ENCODE results near the gene ASNSD1.

The ASNSD1 gene

GRCh38 chr2:189623049-189623448 is 38.2 kb upstream of the ASNSD1 start:
- H3K4me3 ChIP-seq (ENCODE audit: low read depth, low read length) = no peak overlapping the region
- TF ChIP-seq CTCF (IDR thresholded peaks at IDR 0.05; ENCODE audit: low read depth, low read length, missing control alignments) = no peak
- in situ Hi-C loops (cut with HindIII; ENCODE audit: low sequenced_read_pairs) = loop anchor here (5.0 kb wide), 1 partner anchor 81 kb away; no protein-coding TSS in a partner anchor
- DNase-seq (ENCODE audit: low read depth) = no peak

- no peak for DNase-seq (ENCODE audit: low read depth)
- in situ Hi-C loops (cut with HindIII; ENCODE audit: low sequenced_read_pairs) = loop anchor here (5.0 to 25.0 kb wide), 2 partner anchors 83 to 163 kb away; no protein-coding TSS in a partner anchor
- no peak for TF ChIP-seq CTCF (IDR thresholded peaks at IDR 0.05; ENCODE audit: low read depth, low read length, missing control alignments)
- H3K4me3 ChIP-seq (ENCODE audit: low read depth, low read length) = no peak overlapping the region
These were observed 36.5 kb upstream of the ASNSD1 start for GRCh38 chr2:189624648-189625355.

GRCh38 chr2:189625636-189626035 is 35.6 kb upstream of the ASNSD1 start:
- in situ Hi-C loops (cut with HindIII; ENCODE audit: low sequenced_read_pairs) = loop anchor here (25.0 kb wide), 1 partner anchor 163 kb away; no protein-coding TSS in a partner anchor
- no peak overlapping the region for H3K4me3 ChIP-seq (ENCODE audit: low read depth, low read length)
- no peak for TF ChIP-seq CTCF (IDR thresholded peaks at IDR 0.05; ENCODE audit: low read depth, low read length, missing control alignments)
- DNase-seq (ENCODE audit: low read depth) = no peak

GRCh38 chr2:189627789-189628188 is 33.5 kb upstream of the ASNSD1 start:
- in situ Hi-C loops (cut with HindIII; ENCODE audit: low sequenced_read_pairs) = loop anchor here (25.0 kb wide), 1 partner anchor 165 kb away; no protein-coding TSS in a partner anchor
- no peak for DNase-seq (ENCODE audit: low read depth)
- H3K4me3 ChIP-seq (ENCODE audit: low read depth, low read length) = no peak overlapping the region
- no peak for TF ChIP-seq CTCF (IDR thresholded peaks at IDR 0.05; ENCODE audit: low read depth, low read length, missing control alignments)

GRCh38 chr2:189628817-189629530 is 32.3 kb upstream of the ASNSD1 start:
- no peak for TF ChIP-seq CTCF (IDR thresholded peaks at IDR 0.05; ENCODE audit: low read depth, low read length, missing control alignments)
- in situ Hi-C loops (cut with HindIII; ENCODE audit: low sequenced_read_pairs) = loop anchor here (25.0 kb wide), 1 partner anchor 167 kb away; no protein-coding TSS in a partner anchor
- H3K4me3 ChIP-seq (ENCODE audit: low read depth, low read length) = no peak overlapping the region
- DNase-seq (ENCODE audit: low read depth) = no peak

- no peak overlapping the region for H3K4me3 ChIP-seq (ENCODE audit: low read depth, low read length)
- TF ChIP-seq CTCF (IDR thresholded peaks at IDR 0.05; ENCODE audit: low read depth, low read length, missing control alignments) = no peak
- in situ Hi-C loops (cut with HindIII; ENCODE audit: low sequenced_read_pairs) = loop anchor here (25.0 kb wide), 1 partner anchor 167 kb away; no protein-coding TSS in a partner anchor
- no peak for DNase-seq (ENCODE audit: low read depth)
These were observed 31.5 kb upstream of the ASNSD1 start for GRCh38 chr2:189629531-189630453.

Data from astrocyte of the cerebellum (primary cell).